Panc1 (cell line): ENCODE data around the gene NIPBL.

ENCODE experiments used
- POLR2AphosphoS5 ChIP-seq: IDR thresholded peaks from 2 replicates; pipeline ENCODE4 v1.6.1; 2012; ENCODE audit warnings: mild to moderate bottlenecking, low read depth, low read length, moderate library complexity
- REST ChIP-seq, 2 experiments: IDR thresholded peaks; 2 replicates each; pipeline ENCODE4 v1.6.1; 2011 to 2012; ENCODE audit warnings: low read depth in 2 of 2, control low read depth in 1 of 2, low read length in 1 of 2, mild to moderate bottlenecking in 1 of 2, moderate library complexity in 1 of 2; ENCODE audit not compliant: insufficient read depth in 1 of 2
- SIN3A ChIP-seq: IDR thresholded peaks from 2 replicates; pipeline ENCODE4 v1.6.1; 2012; ENCODE audit warnings: low read depth, mild to moderate bottlenecking, low read length, moderate library complexity, borderline replicate concordance; ENCODE audit not compliant: insufficient read depth
- TCF7L2 ChIP-seq: IDR thresholded peaks from 2 replicates; pipeline ENCODE4 v1.6.1; 2011; ENCODE audit warnings: mild to moderate bottlenecking, low read depth, low read length, inconsistent platforms
- TF ChIP-seq, protein P1 (sequence below): fragments of 450-650 bp; IDR thresholded peaks from 2 replicates; pipeline ENCODE4 v1.5.1; 2017; ENCODE audit warnings: mild to moderate bottlenecking

- TF ChIP-seq, protein P1, sequence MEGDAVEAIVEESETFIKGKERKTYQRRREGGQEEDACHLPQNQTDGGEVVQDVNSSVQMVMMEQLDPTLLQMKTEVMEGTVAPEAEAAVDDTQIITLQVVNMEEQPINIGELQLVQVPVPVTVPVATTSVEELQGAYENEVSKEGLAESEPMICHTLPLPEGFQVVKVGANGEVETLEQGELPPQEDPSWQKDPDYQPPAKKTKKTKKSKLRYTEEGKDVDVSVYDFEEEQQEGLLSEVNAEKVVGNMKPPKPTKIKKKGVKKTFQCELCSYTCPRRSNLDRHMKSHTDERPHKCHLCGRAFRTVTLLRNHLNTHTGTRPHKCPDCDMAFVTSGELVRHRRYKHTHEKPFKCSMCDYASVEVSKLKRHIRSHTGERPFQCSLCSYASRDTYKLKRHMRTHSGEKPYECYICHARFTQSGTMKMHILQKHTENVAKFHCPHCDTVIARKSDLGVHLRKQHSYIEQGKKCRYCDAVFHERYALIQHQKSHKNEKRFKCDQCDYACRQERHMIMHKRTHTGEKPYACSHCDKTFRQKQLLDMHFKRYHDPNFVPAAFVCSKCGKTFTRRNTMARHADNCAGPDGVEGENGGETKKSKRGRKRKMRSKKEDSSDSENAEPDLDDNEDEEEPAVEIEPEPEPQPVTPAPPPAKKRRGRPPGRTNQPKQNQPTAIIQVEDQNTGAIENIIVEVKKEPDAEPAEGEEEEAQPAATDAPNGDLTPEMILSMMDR, result no peak
- no peak for TF ChIP-seq TCF7L2
- TF ChIP-seq POLR2AphosphoS5, result no peak
- TF ChIP-seq SIN3A, result no peak
- no peak for TF ChIP-seq REST (IDR thresholded peaks at IDR 0.05; ENCODE audit: insufficient read depth in 1 of 2, low read depth in 2 of 2, low read length in 1 of 2)
Measured at GRCh38 chr5:36887532-36887931, 11.0 kb downstream of the NIPBL start.
